Activated effector memory CD4-positive, alpha-beta T cell treated with Interleukin-2 at 50 U/mL for 16 hours (primary cell): Measurements from ENCODE around the gene KIF26A.

Experiments
- DNase-seq: peaks from one replicate; pipeline ENCODE4 v3.0.0-alpha.2; 2020

KIF26A gene

GRCh38 chr14:104101651-104102281 lies 36.6 kb upstream of the KIF26A start:
- no peak for DNase-seq

- DNase-seq = no peak
These were observed 36.0 kb upstream of the KIF26A start for GRCh38 chr14:104102282-104102914.

GRCh38 chr14:104103061-104103445 lies 35.3 kb upstream of the KIF26A start:
- DNase-seq = no peak

- DNase-seq = no peak
These were observed 34.8 kb upstream of the KIF26A start for GRCh38 chr14:104103446-104104075.

GRCh38 chr14:104104076-104104901 lies 34.1 kb upstream of the KIF26A start:
- DNase-seq = no peak

- no peak for DNase-seq
These were observed 33.1 kb upstream of the KIF26A start for GRCh38 chr14:104105071-104105821.

GRCh38 chr14:104105822-104106470 lies 32.4 kb upstream of the KIF26A start:
- DNase-seq = no peak

- DNase-seq = no peak
These were observed 31.9 kb upstream of the KIF26A start for GRCh38 chr14:104106471-104106991.

GRCh38 chr14:104107101-104107581 lies 31.2 kb upstream of the KIF26A start:
- DNase-seq = no peak

- no peak for DNase-seq
These were observed 30.5 kb upstream of the KIF26A start for GRCh38 chr14:104107611-104108569.

- DNase-seq = no peak
These were observed 29.5 kb upstream of the KIF26A start for GRCh38 chr14:104108570-104109541.

- DNase-seq = no peak
These were observed 28.5 kb upstream of the KIF26A start for GRCh38 chr14:104109731-104110361.

GRCh38 chr14:104110491-104111209 lies 27.7 kb upstream of the KIF26A start:
- no peak for DNase-seq

- no peak for DNase-seq
These were observed 26.9 kb upstream of the KIF26A start for GRCh38 chr14:104111301-104112112.

GRCh38 chr14:104112113-104112505 lies 26.3 kb upstream of the KIF26A start:
- DNase-seq = no peak

- DNase-seq = no peak
These were observed 25.5 kb upstream of the KIF26A start for GRCh38 chr14:104112609-104113571.
